Retina (tissue), 1 donor: ENCODE data around the gene FBXO46.

Experiments
- DNase-seq: peaks from one replicate; pipeline ENCODE4 v3.0.0-alpha.2; 2016

Gene FBXO46, protein sequence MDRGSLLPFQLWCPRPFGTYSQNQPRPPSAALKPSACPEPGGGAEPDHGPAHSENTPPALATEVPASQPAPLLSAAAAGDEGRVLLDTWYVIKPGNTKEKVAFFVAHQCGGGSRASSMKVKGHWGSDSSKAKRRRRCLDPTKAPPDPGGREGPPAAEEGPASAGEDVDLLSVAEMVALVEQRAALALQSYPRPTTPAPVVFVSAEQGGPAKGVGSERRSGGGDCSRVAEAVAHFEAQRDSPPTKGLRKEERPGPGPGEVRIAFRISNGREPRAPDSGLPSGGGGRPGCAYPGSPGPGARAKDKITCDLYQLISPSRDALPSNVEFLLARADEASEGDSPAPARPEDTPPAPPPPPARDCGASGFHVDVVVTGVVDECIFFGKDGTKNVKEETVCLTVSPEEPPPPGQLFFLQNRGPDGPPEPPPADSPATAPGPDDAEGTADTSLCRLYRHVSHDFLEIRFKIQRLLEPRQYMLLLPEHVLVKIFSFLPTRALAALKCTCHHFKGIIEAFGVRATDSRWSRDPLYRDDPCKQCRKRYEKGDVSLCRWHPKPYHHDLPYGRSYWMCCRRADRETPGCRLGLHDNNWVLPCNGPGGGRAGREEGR

DNA sequence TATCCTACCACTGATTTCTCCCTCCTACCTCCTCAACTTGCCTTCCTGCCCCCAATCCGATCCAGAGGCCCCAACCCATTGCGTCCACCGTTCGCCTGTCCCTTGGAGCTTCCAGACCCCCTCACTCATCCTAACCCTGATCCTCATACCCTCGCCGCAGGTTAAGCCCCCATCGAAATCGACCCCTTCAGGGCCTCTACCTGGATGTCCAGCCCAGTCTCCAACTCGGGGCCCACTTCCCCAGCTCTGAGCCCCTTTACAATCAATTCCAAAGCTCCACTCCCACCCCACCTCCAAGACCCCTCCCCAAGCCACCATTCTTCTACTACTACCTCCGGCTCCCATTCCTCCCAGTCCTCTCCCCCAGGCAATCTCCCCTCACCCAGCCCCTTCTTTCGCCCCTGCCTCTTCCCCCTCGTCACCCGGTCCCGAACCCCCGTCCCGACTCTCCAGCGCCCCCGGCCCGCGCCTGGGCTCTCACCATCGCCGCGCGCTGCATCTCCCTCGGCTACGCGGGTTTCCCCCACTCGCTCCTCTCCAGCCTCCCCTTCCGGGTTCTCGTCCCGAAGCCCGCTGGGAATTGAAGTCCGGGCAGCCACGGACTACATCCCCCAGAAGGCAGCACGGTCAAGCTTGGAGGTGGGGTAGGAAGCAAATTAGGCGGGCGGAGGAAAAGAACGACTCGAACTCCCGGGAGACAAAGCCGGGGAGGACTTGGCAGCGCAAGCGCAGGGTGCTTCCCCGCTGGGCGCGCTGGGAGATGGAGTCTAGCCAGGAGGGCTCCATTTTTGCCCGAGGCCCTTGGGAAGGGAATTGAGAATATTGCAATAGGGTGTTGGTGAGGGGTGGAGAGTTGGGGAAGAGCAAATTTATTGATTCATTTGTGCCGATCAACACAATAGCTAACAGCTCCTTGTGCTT, at the start of gene FBXO46:
Gene FBXO46 (minus strand): TSS at position 529 of the 921 bp plus-strand sequence. CDS start 17,401 bp downstream, outside the sequence.
- peak; percentile 97 for DNase-seq

DNA sequence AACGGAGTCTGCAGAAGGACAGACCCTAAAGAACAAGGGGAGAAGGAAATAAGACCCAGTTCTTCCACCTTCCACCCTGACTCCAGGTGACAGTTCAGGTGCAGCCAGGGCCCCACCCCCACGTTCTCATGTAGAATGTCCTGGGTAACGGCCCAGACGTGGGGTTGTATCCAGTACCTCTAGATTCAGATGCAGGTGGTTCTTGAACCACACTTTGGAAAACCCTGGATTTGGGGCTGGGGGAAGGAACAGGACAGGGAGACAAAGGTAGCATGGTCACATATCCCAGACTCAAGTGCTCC, 49.4 kb upstream of the FBXO46 start:
- no peak for DNase-seq

DNA sequence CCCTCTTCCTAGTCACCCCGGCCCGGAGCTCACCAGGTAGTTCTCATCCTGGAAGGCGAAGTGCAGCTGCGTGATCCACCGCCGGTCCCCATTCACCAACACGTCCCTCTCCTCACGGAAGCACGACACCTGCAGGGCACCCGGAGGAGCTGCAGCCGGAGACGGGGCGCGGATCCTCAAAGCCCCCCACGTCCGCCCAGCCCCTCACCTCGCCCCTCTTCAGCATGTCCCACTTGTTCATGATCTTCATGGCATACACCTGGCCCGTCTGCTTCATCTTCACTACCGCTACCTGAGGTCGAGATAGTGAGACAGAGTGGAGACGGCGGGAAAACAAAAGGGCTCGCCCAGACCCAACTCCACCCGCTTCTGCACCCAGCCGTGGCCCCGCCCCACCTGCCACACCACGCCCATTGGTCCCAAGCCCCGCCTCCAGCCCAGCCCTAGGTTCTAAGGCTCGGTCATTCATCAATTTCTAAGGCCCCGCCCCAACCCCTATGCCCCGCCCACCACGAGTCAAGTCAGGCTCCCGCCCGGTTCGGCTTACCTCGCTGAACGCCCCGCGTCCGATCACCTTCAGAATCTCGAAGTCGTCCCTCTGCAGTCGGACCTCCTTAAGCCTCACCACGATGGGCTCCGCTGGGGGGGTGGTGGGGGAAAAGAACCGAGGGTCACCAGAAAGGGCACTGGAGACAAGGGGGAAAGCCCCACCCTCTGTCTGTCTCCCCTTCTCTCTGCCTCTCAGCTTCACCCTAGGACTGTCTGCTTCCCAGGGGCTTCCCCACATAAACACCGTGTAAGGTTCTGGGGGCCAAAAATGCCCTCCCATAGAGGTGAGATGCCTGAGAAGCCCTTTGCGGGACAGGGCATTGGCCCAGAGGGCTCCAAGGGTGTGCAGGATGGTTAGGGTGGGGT, 48.8 kb upstream of the FBXO46 start:
- DNase-seq = peak; percentile 90

DNA sequence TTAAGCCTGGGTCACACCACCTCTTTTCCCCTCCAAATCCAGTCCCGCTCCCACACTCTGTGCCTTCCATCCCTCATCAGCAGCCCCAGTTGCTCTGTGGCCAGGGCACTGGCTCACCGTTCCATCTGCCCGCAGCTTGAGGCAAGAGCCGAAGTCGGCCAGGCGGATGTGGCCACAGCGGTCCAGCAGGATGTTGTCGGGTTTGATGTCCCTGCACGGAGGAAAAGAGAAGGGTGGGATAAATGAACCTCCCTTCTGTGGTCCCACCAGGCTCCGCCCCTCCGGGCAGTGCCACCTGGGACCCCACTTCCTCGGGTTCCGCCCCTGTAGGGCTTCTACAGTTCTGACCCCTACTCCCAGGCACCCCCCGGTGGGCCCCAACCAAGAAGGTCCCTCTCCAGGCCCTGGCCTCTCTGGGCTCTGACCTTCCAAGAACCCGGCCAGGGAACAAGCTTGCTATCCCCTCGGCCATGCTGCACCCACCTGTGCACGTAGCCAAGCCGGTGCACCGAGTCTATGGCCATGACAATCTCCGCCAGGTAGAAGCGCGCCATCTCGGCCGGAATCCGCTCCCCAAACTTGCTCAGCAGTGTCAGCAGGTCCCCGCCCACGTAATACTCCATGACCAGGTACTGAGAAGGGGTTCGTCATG, 47.4 kb upstream of the FBXO46 start:
- DNase-seq = no peak

DNA sequence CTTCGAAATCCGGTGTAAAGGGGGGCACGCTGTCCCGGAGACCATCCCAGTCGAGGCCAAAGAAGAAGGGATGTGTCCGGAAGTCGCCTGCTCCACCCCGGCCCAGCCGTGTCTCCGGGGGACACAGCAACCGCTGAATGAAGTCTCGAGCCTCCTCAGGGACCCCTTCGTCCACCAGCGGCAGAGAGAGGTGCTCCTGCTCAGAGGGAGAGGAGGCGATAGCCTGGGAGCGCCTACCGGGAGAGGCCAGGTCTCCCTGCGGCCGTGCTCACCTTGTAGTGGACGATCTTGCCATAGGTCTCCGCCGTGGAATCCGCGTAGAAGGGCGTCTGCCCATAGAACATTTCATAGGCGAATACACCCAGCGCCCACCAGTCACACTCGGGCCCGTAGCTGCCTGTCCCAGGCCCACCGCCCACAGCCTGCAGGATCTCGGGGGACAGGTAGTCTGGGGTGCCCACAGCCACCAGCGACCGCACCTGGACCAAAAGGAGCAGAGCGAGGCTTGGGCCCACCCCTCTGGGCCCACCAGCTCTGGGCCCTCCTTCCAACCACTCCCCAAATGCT, 46.8 kb upstream of the FBXO46 start:
- DNase-seq = no peak

DNA sequence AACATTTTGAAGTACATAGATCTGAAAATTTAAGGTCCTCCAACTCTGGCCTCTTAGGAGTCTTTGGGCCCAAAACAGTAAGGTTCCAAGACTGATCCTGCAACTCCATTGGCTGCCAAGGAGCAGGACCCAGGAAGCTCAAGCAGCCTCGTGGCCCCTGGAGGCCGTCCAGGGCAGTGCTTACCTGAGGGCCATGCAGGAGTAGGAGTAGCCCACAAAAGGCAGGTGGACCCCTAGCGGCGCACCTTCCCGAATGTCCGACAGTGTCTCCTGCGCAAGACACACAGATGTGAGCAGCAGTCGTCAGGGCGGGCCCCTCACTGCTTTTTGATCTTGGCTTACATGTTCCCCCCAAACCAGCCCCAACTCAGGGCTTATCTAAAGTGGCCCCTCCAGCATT, 44.1 kb upstream of the FBXO46 start:
- DNase-seq = no peak

DNA sequence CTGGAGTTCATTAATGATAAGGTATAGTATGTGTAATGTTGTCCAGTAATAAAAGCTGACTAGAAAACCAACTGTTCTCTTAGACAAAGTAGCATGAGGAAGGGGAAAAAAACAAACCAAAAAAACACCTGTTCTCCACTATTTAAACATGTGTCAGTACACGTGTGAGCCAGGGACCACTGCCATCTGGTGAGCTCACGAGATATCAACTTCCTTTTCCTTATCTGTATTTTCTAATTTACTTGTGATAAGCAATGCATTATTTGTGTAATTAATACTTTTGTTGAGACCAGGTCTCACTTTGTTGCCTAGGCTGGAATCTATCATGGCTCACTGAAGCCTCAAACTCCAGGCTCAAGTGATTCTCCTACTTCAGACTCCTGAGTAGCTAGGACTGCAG, 42.7 kb upstream of the FBXO46 start:
- no peak for DNase-seq

DNA sequence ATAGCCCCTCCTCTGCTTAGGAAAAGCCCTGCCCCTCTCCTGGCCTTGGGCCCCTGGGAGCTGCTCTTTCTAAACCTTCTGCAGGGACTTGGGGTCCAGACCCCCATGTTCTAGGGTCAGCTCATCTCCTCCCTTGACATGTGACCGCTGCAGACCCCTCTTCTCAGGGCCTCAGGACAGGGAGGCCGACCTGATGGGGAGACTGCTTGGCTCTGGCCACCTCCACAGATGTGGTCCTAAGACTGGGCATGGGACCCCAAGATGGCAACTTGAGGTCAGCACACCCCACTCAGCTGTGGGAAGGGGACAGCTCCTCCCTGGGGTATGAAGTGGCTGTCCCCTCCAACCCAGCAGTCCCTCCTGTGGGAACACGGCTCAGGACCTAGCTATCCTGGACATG, 42.2 kb upstream of the FBXO46 start:
- no peak for DNase-seq

DNA sequence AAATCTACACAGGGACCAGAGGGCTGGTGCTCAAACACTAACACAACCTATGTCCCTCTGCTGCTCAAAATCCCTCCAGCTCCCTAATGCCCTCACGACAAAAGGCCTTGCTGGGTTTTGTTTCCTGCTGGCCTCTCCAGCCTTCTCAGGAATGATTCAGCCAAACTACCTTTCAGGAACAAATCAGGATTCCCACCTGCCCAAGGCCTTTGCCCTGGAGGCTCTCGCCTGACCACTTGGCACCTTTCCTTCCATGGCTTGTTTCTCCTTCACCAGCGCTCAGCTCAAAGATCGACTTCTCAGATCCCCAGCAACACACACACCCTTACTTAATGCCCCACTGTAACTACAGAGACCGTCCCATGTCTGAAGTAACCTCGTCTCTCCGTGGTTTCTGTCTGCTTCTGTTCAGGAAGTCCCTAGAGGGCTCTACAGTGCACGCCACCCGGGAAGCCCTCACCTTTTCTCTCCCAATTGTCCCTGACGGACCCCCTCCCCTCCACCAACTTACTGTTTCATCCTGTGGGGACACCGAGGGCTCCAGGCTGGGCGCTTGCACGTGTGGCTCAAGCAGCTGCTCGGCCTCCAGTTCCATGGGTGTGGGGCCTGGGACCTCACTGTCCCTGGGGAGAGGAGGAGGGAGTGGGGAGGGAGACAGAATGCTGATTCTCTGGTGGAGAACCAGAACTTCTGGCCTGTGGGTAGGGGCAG, 41.6 kb upstream of the FBXO46 start:
- DNase-seq = no peak

DNA sequence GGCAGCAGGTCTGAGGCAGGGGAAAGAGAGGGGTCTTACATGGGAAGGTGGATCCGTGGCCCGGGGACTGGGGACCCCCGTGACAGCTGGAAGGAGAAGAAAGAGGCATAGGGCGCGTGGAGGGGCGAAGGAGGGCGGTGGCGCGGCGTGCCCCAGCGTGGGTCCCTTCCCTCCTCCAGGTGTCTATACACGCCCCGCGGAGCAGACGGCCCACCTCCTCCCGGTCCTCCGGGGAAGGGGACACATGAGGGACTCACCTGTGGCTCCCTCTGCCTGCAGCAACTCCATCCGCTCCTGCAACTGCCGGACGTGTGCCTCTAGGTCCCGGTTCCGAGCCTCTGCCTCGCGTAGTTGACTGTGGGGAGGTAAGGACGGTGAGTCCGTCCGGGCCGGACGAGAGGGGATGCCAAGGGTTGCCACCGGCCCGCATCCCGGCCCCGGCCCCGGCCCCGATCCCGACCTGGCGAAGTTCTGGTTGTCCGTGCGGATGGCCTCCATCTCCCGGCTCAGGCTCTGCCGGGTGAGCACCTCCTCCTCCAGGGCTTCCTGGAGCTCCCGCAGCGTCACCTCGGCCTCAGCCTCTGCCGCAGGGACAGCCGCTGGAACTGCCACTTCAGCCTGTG, 40.7 kb upstream of the FBXO46 start:
- peak; percentile 27 for DNase-seq

DNA sequence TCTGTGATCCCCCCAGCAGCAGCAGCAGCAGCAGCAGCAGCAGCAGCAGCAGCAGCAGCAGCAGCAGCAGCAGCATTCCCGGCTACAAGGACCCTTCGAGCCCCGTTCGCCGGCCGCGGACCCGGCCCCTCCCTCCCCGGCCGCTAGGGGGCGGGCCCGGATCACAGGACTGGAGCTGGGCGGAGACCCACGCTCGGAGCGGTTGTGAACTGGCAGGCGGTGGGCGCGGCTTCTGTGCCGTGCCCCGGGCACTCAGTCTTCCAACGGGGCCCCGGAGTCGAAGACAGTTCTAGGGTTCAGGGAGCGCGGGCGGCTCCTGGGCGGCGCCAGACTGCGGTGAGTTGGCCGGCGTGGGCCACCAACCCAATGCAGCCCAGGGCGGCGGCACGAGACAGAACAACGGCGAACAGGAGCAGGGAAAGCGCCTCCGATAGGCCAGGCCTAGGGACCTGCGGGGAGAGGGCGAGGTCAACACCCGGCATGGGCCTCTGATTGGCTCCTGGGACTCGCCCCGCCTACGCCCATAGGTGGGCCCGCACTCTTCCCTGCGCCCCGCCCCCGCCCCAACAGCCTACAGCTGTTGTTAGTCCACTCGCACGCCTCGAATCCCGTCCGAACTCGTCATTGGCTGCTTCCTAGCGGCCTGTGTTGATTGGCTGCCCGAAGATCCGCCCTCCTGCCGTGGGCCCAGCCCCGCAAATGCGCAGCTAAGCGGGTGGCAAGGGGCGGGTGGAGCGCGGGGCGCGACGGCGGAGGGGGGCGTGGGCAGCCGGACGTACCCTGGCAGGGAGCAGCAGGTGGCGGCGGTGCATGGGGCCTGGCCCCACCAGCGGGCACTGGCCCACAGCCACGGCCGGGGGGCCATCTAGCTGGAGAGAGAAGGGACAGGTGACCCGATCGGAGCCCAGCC, 39.8 kb upstream of the FBXO46 start:
- peak; percentile 99 for DNase-seq

DNA sequence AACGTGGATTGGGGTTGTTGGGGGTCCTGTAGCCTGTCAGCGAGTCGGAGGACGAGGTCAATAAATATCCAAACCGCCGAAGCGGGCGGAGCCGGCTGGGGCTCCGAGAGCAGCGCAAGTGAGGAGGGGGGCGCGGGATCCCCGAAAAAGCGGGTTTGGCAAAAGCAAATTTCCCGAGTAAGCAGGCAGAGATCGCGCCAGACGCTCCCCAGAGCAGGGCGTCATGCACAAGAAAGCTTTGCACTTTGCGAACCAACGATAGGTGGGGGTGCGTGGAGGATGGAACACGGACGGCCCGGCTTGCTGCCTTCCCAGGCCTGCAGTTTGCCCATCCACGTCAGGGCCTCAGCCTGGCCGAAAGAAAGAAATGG, 39.1 kb upstream of the FBXO46 start:
- DNase-seq = no peak

DNA sequence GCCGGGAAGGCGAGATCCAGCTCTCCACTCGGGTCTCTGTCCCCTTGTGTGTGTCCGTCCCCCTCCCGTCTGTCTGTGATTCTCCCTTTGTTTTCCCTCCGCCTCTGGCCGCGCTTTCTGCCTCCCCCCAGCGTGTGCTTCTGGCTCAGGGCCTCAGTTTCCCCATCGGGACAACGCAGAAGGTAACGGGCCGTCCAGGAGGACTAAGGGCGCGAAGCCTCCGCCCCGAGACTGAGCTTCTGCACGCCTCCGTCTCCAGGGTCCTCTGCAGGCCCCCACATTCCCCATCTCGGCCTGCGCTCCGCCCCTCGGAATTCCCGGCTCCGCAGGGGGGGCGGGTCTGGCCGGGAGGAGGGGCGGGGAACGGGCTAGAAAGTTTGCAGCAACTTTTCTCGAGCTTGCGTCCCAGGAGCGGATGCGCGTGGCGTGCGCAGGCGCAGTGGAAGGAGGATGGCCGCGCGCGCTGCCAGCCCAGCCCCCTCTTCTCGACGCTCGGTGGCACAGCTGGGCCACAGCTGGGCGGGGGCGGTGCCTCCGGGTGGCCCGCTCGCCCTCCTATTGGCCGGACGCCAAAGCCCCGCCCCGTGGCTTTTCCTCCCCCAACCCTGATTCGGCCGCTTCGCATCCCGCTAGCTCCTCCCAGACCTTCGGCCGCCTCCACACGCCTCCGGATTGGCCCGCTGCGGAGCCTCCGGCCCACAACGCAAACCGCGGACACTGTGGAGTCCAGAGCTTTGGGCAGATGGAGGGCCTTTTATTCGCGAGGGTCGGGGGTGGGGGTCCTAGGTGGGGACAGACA, 38.5 kb upstream of the FBXO46 start, which contains the start of gene SIX5:
Gene SIX5 (minus strand): TSS at position 269 of the 799 bp plus-strand sequence. CDS start 408 bp downstream, outside the sequence.
- DNase-seq = peak; percentile 98

DNA sequence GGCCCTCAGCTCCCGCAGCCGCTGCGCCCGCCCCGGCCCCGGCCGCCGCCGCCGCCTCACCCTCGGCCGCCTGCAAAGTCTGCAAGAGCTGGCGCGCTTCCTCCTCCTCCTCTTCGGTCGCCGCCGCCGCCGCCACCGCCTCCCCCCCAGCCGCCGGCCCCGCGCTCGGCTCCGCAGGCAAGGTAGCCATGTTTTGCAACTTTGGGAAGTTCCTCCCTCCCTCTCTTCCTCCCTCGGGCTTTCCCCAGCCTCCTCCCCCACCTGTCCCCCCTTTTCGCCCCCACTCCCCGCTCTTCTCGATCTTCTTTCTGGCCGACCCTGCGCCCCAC, 37.9 kb upstream of the FBXO46 start:
- no peak for DNase-seq

DNA sequence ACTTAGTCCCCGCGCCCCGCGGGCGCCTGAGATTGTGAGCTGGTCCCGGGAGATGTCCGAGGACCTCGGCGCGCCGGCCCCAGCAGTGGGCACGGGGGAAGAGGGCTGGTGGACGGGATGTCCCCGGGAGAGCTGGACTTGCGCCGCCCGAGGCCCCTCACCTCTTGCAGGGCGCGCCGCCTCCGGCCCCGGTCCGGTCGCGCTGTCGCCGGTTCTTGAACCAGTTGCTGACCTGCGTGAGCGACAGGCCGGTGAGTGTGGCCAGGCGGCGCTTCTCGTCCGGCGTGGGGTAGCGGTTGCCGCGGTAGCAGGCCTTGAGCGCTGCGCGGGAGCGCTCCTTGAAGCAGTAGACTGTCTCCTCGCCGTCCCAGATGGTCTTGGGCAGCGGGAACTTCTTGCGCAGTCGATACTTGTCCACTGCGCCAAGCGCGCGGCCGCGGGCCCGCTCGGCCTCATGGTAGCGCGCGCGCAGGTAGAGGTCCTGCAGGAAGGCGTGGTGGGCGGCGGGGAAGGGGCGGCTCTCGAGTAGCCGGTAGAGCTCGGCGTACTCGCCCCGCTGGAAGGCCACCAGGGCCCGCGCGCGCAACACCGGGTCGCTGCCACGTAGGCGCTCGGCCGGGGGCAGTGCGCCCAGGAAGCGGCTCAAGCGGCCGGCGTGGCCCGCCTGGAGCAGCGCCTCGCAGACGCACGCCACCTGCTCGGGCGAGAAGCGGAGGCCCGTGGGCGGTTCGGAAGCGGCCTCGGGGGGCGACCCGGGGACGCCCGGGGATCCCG, 37.4 kb upstream of the FBXO46 start:
- peak; percentile 84 for DNase-seq

DNA sequence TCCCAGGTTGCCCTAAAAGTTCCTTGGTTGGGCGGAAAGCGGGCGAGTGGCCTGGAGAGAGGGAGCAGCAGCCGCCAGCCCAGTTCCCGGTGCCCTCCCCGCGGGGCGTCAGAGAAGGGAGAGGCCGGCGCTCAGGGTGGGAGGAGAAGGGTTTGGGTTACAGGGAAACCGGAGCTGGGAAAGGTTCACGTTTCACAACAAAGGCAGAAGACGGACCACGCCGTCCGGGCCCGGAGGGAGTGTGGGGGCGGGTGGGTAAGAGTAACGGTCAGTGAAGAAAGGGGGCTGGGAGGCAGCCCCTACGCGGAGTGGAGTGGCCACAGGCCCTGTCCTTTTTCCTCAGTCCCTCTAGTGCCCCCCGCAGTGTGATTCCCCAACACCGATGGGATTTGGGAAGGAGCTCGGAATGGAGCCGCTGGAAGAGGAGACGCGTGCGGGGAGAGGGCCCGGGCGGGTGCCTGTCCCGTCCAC, 36.7 kb upstream of the FBXO46 start:
- no peak for DNase-seq

DNA sequence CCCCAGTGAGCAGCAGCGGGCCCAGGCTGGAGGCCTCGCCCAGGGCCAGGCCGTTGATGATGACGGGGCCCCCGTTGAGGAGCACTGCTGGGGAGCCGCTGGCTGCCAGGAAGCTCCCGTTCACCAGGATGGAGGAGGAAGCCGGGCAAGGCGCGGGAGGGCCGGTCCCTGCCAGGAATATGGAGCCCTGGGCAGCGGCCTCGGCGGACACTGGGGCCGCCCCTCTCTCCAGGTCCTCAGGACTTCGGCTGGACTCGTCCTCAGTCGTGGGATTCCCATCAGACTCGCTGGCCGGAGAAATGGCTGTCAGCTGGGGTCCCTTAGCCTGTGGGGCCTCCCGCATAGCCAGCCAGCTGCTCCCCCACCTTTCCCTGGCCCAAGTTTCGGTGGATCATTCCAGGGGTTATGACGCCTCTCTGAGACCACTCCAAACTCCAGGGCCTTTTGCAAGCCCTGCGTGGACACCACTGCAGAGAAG, 36.2 kb upstream of the FBXO46 start:
- DNase-seq = no peak
